ENCODE data around the gene CLIC3.
A peak's percentile ranks its signal among the peaks of the same experiment; 100 is the strongest.

Gene CLIC3, protein sequence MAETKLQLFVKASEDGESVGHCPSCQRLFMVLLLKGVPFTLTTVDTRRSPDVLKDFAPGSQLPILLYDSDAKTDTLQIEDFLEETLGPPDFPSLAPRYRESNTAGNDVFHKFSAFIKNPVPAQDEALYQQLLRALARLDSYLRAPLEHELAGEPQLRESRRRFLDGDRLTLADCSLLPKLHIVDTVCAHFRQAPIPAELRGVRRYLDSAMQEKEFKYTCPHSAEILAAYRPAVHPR

DNA sequence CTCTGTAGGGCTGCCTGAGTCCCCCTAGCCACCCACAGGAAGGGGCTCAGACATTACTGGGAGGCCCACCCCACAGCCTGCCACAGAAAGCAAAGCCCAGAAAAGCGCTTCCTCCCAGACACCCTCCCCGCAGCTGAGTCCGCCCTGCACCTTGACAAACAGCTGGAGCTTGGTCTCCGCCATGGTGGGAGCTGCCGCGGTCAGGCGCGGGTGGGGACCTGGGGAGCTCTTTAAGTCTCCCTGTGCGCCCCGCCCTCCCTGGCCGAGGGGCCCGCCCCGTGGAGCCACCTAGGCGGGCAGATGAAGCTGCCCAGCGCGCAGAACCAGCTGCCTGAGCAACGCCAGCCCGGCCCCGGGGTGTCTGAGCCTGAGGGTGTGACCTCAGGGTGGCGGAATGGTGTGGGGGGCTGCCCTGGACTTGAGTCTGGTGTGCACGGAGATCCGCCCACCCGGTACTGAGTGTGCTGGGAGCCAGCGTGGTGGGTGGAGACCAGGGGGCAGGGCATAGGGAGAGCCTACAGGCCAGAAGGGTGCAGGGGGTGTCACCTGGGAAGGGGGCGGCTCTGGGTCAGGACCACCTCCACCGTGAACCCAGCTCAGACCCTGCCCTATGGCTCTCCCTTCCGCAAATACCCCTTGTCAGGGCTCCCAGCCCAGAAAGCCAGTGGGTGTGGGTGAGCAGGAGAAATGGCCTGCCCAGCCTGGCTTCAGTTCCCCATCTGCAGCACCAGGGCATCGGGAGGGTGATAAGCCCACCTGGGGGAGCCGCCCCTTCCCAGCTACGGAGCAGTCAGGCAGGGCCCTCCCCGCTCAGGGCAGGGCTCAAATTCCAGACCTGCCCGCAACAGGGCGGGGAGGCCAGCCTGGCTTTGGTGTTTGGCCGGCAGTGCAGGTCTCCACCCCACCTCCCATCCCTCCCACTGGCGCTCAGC lies at the start of gene CLIC3:
Gene CLIC3 (minus strand): TSS at position 208 of the 932 bp plus-strand sequence. CDS start 25 bp downstream, at position 183.
- H3K4me3 ChIP-seq (ENCODE audit: low read length), result peak within 1 kb of the TSS; percentile 49
- no peaks in the 10 kb centered on the region for H3K9me3 ChIP-seq (ENCODE audit: control insufficient read depth, low read length)
- H3K4me1 ChIP-seq (ENCODE audit: control insufficient read depth, insufficient read depth, low read length), result peaks cover 40% of the 10 kb centered on the region
- no peaks in the 10 kb centered on the region for H3K36me3 ChIP-seq (ENCODE audit: control insufficient read depth, insufficient read depth, low read length)
- H3K9ac ChIP-seq (ENCODE audit: low read length), result peak within 1 kb of the TSS; percentile 52
- H3K27me3 ChIP-seq (ENCODE audit: control insufficient read depth, insufficient read depth, low read length), result peaks cover 4% of the 10 kb centered on the region

DNA sequence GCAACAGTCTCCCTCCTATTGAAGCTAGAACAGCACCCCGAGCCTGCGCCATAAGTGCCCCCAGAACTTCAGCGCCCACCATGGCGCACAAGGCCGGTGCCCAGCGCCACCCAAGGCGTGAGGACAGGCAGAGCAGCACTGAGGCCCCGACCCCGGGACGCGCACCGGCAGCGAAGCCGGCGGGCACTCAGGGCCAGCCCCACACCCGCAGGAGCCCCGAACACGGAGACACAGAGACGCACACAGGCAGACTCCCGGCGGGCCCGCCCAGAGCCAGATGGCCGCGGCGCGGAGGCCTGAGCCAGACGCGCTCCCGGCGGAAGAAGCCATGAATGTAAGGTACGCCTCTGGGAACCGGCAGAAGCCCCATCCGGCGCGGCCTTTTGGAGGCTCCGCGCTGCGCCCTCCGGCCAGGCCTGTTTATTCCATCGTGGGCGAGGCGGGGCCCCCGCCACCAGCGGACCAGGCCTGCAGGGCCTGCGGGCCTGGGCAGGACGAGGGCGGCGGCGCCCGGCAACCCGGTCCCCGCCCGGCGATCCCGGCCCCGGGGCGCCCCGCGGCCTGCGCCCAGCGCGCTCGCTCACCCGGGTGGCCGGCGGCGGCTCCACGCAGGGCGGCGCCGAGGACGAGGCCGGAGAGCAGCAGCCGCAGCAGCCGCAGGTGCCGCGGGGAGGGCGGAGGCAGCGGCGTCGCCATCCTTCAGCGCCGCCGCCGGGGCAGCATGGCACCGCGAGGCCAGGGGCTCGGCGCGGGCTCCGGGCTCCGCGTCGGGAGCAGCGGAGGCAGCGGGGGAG lies 49.1 kb upstream of the CLIC3 start:
- Histone ChIP-seq H3K4me3 (ENCODE audit: low read length) (peak overlapping the region; percentile 71), H3K27me3 (ENCODE audit: control insufficient read depth, insufficient read depth, low read length) (peaks cover 18% of the 10 kb centered on the region), H3K9me3 (ENCODE audit: control insufficient read depth, low read length) (no peaks in the 10 kb centered on the region), H3K4me1 (ENCODE audit: control insufficient read depth, insufficient read depth, low read length) (peaks cover 36% of the 10 kb centered on the region), H3K36me3 (ENCODE audit: control insufficient read depth, insufficient read depth, low read length) (no peaks in the 10 kb centered on the region), H3K9ac (ENCODE audit: low read length) (peak overlapping the region; percentile 61)

DNA sequence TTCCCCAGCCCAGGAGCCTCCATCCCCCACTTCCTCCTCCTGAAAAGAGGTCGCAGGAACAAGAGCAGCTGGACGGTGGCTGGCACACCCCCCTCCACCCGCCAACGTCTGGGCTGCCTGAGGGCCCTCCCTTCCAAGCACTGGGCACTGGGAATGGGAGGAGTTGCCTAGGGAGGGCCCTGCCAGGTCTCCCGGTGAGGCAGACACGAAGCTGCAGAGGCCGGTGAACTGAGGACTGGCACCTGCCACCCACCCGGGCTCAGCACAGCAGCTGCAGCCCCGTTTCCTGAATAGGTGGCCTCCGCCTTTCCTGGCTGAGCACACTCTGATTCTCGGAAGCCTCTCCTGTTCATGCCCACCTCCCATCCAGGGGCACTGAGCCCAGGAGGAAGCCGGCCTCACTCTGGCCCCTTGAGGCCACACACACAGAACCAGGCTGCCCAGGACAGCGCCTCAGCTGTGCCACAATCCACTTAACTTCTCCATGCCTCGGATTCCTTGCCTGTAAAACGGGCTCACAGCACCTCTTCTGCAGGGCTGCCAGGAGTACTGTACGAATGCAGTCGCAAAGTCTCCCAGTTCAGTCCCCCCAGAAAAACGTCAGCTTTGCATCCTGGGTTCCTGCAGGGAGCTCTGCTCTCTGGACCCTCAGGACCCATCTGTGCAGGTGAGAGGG lies 48.3 kb upstream of the CLIC3 start:
- Histone ChIP-seq H3K4me3 (ENCODE audit: low read length) (peak overlapping the region; percentile 71), H3K9ac (ENCODE audit: low read length) (peak overlapping the region; percentile 61), H3K36me3 (ENCODE audit: control insufficient read depth, insufficient read depth, low read length) (no peaks in the 10 kb centered on the region), H3K27me3 (ENCODE audit: control insufficient read depth, insufficient read depth, low read length) (peaks cover 13% of the 10 kb centered on the region), H3K4me1 (ENCODE audit: control insufficient read depth, insufficient read depth, low read length) (peaks cover 35% of the 10 kb centered on the region), H3K9me3 (ENCODE audit: control insufficient read depth, low read length) (no peaks in the 10 kb centered on the region)

DNA sequence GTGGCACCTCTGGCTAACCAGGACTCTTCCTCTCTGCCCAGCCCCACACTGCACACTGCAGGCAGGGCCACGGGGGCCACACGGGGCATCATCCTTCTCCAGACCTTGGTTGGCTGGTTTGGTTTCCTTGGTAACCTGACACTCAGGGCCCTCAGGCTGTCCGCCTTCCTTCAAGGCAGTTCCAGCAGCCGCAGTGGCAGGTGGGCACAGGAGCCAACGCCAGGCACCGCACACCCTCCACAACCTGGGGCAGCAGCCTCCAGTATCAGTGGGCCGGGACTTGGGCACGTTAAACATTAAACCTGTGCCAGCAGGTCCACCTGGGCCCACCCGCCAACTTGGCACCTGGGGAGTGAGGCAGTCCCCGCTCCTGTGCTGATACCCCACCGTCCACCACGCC lies 47.7 kb upstream of the CLIC3 start:
- Histone ChIP-seq H3K27me3 (ENCODE audit: control insufficient read depth, insufficient read depth, low read length) (peaks cover 7% of the 10 kb centered on the region), H3K4me1 (ENCODE audit: control insufficient read depth, insufficient read depth, low read length) (peaks cover 33% of the 10 kb centered on the region), H3K36me3 (ENCODE audit: control insufficient read depth, insufficient read depth, low read length) (no peaks in the 10 kb centered on the region), H3K9me3 (ENCODE audit: control insufficient read depth, low read length) (no peaks in the 10 kb centered on the region), H3K9ac (ENCODE audit: low read length) (peak overlapping the region; percentile 41), H3K4me3 (ENCODE audit: low read length) (no peak overlapping the region)

DNA sequence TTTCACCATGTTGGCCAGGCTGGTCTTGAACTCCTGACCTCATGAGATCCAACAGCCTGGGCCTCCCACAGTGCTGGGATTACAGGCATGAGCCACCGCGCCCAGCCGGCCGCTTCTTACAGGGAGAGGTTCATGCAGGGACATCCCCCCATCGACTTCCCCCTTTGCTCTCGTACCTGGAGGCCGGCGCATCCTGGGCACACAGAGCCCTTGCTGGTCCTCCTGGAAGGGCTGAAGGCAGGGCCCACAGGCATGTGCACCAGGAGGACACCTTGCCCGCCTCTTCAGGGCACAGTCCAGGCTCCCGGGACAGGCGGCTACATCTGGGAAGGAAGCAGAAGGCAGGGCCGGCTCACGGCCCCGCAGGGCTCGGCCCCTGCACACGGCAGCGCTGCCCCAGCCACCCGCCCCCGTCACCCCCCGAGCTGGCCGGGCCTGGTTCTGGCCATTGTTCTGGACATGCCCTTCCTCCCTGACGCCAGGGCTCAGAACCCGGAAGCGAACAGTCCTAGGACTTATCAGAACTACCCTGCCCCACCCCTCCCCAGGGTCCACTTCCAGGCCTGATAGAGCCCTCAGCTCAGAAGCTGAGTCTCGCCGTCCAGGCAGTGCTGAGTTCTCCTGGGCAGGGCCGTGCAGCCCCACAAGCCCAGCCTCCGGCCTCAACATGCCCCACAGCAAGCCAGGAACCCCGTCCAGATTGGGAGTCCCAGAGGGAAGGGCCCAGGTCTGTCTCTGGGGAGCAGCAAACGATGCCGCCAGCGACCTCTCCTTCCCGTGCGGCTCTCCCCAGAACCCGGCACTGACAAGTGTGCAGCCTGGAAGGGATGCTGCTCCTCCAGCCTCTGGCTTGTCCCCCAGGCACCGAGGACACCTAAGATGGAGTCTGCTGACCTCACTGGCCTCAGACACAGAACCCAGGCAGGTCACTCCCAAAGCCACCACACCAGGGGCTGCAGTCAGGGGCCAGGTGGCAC lies 46.7 kb upstream of the CLIC3 start:
- Histone ChIP-seq H3K9ac (ENCODE audit: low read length) (peak overlapping the region; percentile 1), H3K36me3 (ENCODE audit: control insufficient read depth, insufficient read depth, low read length) (no peaks in the 10 kb centered on the region), H3K4me3 (ENCODE audit: low read length) (no peak overlapping the region), H3K9me3 (ENCODE audit: control insufficient read depth, low read length) (no peaks in the 10 kb centered on the region), H3K4me1 (ENCODE audit: control insufficient read depth, insufficient read depth, low read length) (peaks cover 33% of the 10 kb centered on the region), H3K27me3 (ENCODE audit: control insufficient read depth, insufficient read depth, low read length) (peaks cover 7% of the 10 kb centered on the region)

- H3K4me3 ChIP-seq (ENCODE audit: low read length), result no peak overlapping the region
- no peaks in the 10 kb centered on the region for H3K27me3 ChIP-seq (ENCODE audit: control insufficient read depth, insufficient read depth, low read length)
- no peaks in the 10 kb centered on the region for H3K36me3 ChIP-seq (ENCODE audit: control insufficient read depth, insufficient read depth, low read length)
- H3K9me3 ChIP-seq (ENCODE audit: control insufficient read depth, low read length), result no peaks in the 10 kb centered on the region
- peaks cover 29% of the 10 kb centered on the region for H3K4me1 ChIP-seq (ENCODE audit: control insufficient read depth, insufficient read depth, low read length)
- no peak overlapping the region for H3K9ac ChIP-seq (ENCODE audit: low read length)
Observed at GRCh38 chr9:137041124-137041523, 44.8 kb upstream of the CLIC3 start.

DNA sequence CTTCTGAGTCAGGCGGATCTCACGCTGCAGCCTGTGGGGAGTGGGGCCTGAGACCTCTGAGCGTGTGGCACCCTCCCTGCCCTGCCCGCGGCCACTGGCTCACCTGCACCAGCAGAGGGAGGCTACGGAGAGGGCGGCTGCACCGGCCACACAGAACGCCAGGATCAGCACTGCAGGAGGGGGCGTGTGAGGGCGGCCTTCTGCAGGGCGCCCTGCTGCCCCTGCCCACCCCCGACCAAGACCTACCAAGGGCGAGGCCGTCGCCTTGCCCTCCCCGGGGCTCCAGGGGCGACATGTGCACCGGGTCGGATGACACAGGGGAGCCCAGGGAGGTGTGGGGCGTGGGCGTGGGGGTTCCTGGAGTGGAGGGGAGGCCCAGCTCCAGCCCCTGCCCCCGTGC lies 44.2 kb upstream of the CLIC3 start:
- Histone ChIP-seq H3K4me3 (ENCODE audit: low read length) (no peak overlapping the region), H3K9me3 (ENCODE audit: control insufficient read depth, low read length) (no peaks in the 10 kb centered on the region), H3K27me3 (ENCODE audit: control insufficient read depth, insufficient read depth, low read length) (peaks cover 3% of the 10 kb centered on the region), H3K9ac (ENCODE audit: low read length) (no peak overlapping the region), H3K36me3 (ENCODE audit: control insufficient read depth, insufficient read depth, low read length) (no peaks in the 10 kb centered on the region), H3K4me1 (ENCODE audit: control insufficient read depth, insufficient read depth, low read length) (peaks cover 30% of the 10 kb centered on the region)

- H3K4me3 ChIP-seq (ENCODE audit: low read length), result no peak overlapping the region
- no peaks in the 10 kb centered on the region for H3K9me3 ChIP-seq (ENCODE audit: control insufficient read depth, low read length)
- H3K4me1 ChIP-seq (ENCODE audit: control insufficient read depth, insufficient read depth, low read length), result peaks cover 32% of the 10 kb centered on the region
- H3K9ac ChIP-seq (ENCODE audit: low read length), result no peak overlapping the region
- no peaks in the 10 kb centered on the region for H3K36me3 ChIP-seq (ENCODE audit: control insufficient read depth, insufficient read depth, low read length)
- peaks cover 5% of the 10 kb centered on the region for H3K27me3 ChIP-seq (ENCODE audit: control insufficient read depth, insufficient read depth, low read length)
Observed at GRCh38 chr9:137039611-137040366, 43.4 kb upstream of the CLIC3 start.

- no peak overlapping the region for H3K4me3 ChIP-seq (ENCODE audit: low read length)
- H3K9me3 ChIP-seq (ENCODE audit: control insufficient read depth, low read length), result no peaks in the 10 kb centered on the region
- H3K36me3 ChIP-seq (ENCODE audit: control insufficient read depth, insufficient read depth, low read length), result no peaks in the 10 kb centered on the region
- H3K4me1 ChIP-seq (ENCODE audit: control insufficient read depth, insufficient read depth, low read length), result peaks cover 28% of the 10 kb centered on the region
- H3K27me3 ChIP-seq (ENCODE audit: control insufficient read depth, insufficient read depth, low read length), result peaks cover 9% of the 10 kb centered on the region
- no peak overlapping the region for H3K9ac ChIP-seq (ENCODE audit: low read length)
Observed at GRCh38 chr9:137038916-137039315, 42.5 kb upstream of the CLIC3 start.

DNA sequence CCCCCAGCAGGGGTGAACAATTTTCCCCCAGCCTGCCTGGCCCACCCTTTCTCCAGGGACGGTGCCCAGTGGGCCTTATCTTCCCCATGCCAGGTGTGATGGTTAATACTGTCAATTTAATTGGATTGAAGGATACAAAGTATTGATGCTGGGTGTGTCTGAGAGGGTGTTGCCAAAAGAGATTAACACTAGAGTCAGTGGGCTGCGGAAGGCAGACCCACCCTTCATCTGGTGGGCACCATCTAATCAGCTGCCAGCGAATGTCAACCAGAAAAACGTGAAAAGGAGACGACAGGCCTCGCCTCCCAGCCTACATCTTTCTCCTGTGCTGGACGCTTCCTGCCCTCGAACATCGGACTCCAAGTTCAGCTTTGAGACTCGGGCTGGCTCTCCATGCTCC lies 41.1 kb upstream of the CLIC3 start:
- H3K4me3 ChIP-seq (ENCODE audit: low read length), result no peak overlapping the region
- peaks cover 9% of the 10 kb centered on the region for H3K27me3 ChIP-seq (ENCODE audit: control insufficient read depth, insufficient read depth, low read length)
- H3K36me3 ChIP-seq (ENCODE audit: control insufficient read depth, insufficient read depth, low read length), result no peaks in the 10 kb centered on the region
- no peaks in the 10 kb centered on the region for H3K9me3 ChIP-seq (ENCODE audit: control insufficient read depth, low read length)
- H3K9ac ChIP-seq (ENCODE audit: low read length), result no peak overlapping the region
- peaks cover 14% of the 10 kb centered on the region for H3K4me1 ChIP-seq (ENCODE audit: control insufficient read depth, insufficient read depth, low read length)
